Muscle layer of colon (tissue), 2 donors: Measurements from ENCODE around the gene ZNF600.
"Not testable (repeated sequence)": the region's sequence is repeated elsewhere in the genome, so short reads cannot be mapped to it uniquely, and the experiment has no call there.

ENCODE experiments used
- H3K27ac ChIP-seq: one replicate; pipeline ENCODE4 v1.7.0; 2013; ENCODE audit warnings: low read depth, mild to moderate bottlenecking, low read length, moderate library complexity
- H3K27me3 ChIP-seq, 2 donors: one replicate each; pipeline ENCODE4 v1.7.0; 2013; ENCODE audit warnings: low read length in 2 of 2, mild to moderate bottlenecking in 2 of 2; ENCODE audit not compliant: insufficient read depth in 2 of 2, control insufficient read depth in 1 of 2
- H3K36me3 ChIP-seq: one replicate; pipeline ENCODE4 v1.7.0; 2013; ENCODE audit warnings: mild to moderate bottlenecking, low read length; ENCODE audit not compliant: insufficient read depth
- H3K4me1 ChIP-seq: one replicate; pipeline ENCODE4 v1.7.0; 2013; ENCODE audit warnings: mild to moderate bottlenecking, low read length; ENCODE audit not compliant: insufficient read depth
- H3K4me3 ChIP-seq, 2 donors: one replicate each; pipeline ENCODE4 v1.7.0; 2013; ENCODE audit warnings: low read length in 2 of 2, low read depth in 1 of 2, mild to moderate bottlenecking in 1 of 2, moderate library complexity in 1 of 2
- H3K9ac ChIP-seq: one replicate; pipeline ENCODE4 v1.7.0; 2013; ENCODE audit warnings: low read length
- H3K9me3 ChIP-seq: one replicate; pipeline ENCODE4 v1.7.0; 2013; ENCODE audit warnings: mild to moderate bottlenecking, low read length
- donor health status: abdominal sarcoma.
- donor health status: Adenocarcinoma of cecum.

The ZNF600 gene

GRCh38 chr19:52716522-52716921 lies 70.1 kb downstream of the ZNF600 start:
- no peaks in the 10 kb centered on the region for H3K9me3 ChIP-seq
- peaks cover 7% of the 10 kb centered on the region for H3K36me3 ChIP-seq
- H3K27me3 ChIP-seq = no peaks in the 10 kb centered on the region
- no peaks in the 10 kb centered on the region for H3K4me1 ChIP-seq
- H3K4me3 ChIP-seq = no peak overlapping the region
- H3K27ac ChIP-seq = no peak overlapping the region
- H3K9ac ChIP-seq = no peak overlapping the region

GRCh38 chr19:52715902-52716301 lies 70.7 kb downstream of the ZNF600 start:
- H3K27me3 ChIP-seq, H3K4me1 ChIP-seq, H3K9ac ChIP-seq, H3K27ac ChIP-seq, H3K36me3 ChIP-seq, H3K9me3 ChIP-seq, H3K4me3 ChIP-seq: not testable (repeated sequence)

- H3K9me3 ChIP-seq, H3K4me3 ChIP-seq, H3K27ac ChIP-seq, H3K27me3 ChIP-seq, H3K9ac ChIP-seq, H3K4me1 ChIP-seq, H3K36me3 ChIP-seq: not testable (repeated sequence)
These were observed 71.3 kb downstream of the ZNF600 start for GRCh38 chr19:52715330-52715729.
